ENCODE results near the gene CACNA1C.

The CACNA1C gene

DNA sequence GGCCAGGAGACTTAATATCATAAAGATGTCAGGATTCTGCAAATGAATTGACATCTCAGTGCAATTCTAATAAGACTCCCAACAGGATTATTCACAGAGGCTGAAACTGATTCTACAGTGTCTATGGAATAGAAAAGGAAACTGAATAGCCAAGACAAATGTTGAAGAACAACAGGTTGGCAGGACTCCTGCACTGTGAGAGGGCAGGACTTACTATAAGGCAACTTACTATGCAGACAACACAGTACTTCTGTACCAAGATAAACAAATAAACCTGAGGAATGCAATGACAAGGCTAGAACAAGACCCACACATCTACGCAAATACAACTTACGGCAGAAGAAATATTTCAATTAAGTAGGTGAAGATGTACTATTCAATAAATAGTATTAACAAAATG lies 609.7 kb downstream of the CACNA1C start:
- H3K27ac ChIP-seq (ENCODE audit: poor library complexity, severe bottlenecking): no peak overlapping the region
- ATAC-seq (ENCODE audit: low read depth): no peak
- no peaks in the 10 kb centered on the region for H3K36me3 ChIP-seq (ENCODE audit: low read depth)
- H3K27me3 ChIP-seq (ENCODE audit: insufficient read depth, poor library complexity, severe bottlenecking): peaks cover 43% of the 10 kb centered on the region
- DNase-seq (ENCODE audit: low spot score): no peak
- H3K4me1 ChIP-seq (ENCODE audit: insufficient read depth, poor library complexity, severe bottlenecking): no peaks in the 10 kb centered on the region
- H3K9me3 ChIP-seq (ENCODE audit: severe bottlenecking): no peaks in the 10 kb centered on the region
- no peak overlapping the region for H3K4me3 ChIP-seq (ENCODE audit: severe bottlenecking)
- TF ChIP-seq, protein P1, sequence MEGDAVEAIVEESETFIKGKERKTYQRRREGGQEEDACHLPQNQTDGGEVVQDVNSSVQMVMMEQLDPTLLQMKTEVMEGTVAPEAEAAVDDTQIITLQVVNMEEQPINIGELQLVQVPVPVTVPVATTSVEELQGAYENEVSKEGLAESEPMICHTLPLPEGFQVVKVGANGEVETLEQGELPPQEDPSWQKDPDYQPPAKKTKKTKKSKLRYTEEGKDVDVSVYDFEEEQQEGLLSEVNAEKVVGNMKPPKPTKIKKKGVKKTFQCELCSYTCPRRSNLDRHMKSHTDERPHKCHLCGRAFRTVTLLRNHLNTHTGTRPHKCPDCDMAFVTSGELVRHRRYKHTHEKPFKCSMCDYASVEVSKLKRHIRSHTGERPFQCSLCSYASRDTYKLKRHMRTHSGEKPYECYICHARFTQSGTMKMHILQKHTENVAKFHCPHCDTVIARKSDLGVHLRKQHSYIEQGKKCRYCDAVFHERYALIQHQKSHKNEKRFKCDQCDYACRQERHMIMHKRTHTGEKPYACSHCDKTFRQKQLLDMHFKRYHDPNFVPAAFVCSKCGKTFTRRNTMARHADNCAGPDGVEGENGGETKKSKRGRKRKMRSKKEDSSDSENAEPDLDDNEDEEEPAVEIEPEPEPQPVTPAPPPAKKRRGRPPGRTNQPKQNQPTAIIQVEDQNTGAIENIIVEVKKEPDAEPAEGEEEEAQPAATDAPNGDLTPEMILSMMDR (IDR thresholded peaks at IDR 0.05; ENCODE audit: poor library complexity, severe bottlenecking): no peak

- TF ChIP-seq, protein P1 (IDR thresholded peaks at IDR 0.05; ENCODE audit: poor library complexity, severe bottlenecking): no peak
- no peaks in the 10 kb centered on the region for H3K36me3 ChIP-seq (ENCODE audit: low read depth)
- ATAC-seq (ENCODE audit: low read depth) (no peak), DNase-seq (ENCODE audit: low spot score) (no peak)
- no peak overlapping the region for H3K27ac ChIP-seq (ENCODE audit: poor library complexity, severe bottlenecking)
- peaks cover 55% of the 10 kb centered on the region for H3K27me3 ChIP-seq (ENCODE audit: insufficient read depth, poor library complexity, severe bottlenecking)
- no peak overlapping the region for H3K4me3 ChIP-seq (ENCODE audit: severe bottlenecking)
- no peaks in the 10 kb centered on the region for H3K9me3 ChIP-seq (ENCODE audit: severe bottlenecking)
- no peaks in the 10 kb centered on the region for H3K4me1 ChIP-seq (ENCODE audit: insufficient read depth, poor library complexity, severe bottlenecking)
Measured at GRCh38 chr12:2664721-2665577, 612.2 kb downstream of the CACNA1C start.

DNA sequence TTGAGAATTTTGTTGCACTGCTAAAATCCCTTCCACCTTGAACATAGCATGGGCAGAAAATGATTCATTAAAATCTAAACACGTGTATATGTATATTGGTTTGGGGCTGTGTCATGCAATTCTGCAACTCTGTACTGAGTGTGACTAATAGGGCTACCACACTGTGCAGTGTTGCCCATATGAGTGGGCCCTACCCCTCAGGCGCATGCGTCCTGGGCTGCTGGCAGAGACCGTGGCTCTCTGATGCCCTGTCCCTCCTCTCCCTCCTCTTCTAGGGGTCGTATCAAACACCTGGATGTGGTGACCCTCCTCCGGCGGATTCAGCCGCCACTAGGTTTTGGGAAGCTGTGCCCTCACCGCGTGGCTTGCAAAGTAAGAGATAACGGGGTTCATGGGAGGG lies 613.6 kb downstream of the CACNA1C start:
- no peak for DNase-seq (ENCODE audit: low spot score)
- TF ChIP-seq, protein P1 (IDR thresholded peaks at IDR 0.05; ENCODE audit: poor library complexity, severe bottlenecking): no peak
- ATAC-seq (ENCODE audit: low read depth): peak; percentile 53; the same call in 2 of the 3 replicates
- no peaks in the 10 kb centered on the region for H3K36me3 ChIP-seq (ENCODE audit: low read depth)
- H3K4me1 ChIP-seq (ENCODE audit: insufficient read depth, poor library complexity, severe bottlenecking): no peaks in the 10 kb centered on the region
- no peak overlapping the region for H3K4me3 ChIP-seq (ENCODE audit: severe bottlenecking)
- H3K27me3 ChIP-seq (ENCODE audit: insufficient read depth, poor library complexity, severe bottlenecking): peaks cover 64% of the 10 kb centered on the region
- no peak overlapping the region for H3K27ac ChIP-seq (ENCODE audit: poor library complexity, severe bottlenecking)
- H3K9me3 ChIP-seq (ENCODE audit: severe bottlenecking): no peaks in the 10 kb centered on the region

DNA sequence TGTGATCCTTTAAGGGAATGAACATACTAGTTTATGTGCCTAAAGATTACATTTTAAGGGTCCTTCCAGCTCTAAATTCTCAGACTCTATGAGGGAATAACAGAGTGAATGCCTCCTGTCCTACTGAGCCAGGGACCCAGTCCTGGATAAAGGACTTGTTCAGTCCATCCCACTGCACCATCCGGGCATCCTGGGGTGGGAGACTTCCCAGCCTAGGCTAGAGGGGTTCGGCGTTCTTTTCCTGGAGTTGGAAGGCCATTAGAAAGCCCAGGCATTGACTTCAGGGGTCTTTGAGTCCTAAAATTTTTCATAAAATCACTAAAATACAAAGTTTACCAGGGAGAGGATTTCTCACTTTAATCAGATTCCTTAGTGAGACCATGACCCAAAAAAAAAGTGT lies 614.1 kb downstream of the CACNA1C start:
- Histone ChIP-seq H3K9me3 (ENCODE audit: severe bottlenecking) (no peaks in the 10 kb centered on the region), H3K4me1 (ENCODE audit: insufficient read depth, poor library complexity, severe bottlenecking) (no peaks in the 10 kb centered on the region), H3K27ac (ENCODE audit: poor library complexity, severe bottlenecking) (no peak overlapping the region), H3K27me3 (ENCODE audit: insufficient read depth, poor library complexity, severe bottlenecking) (peaks cover 65% of the 10 kb centered on the region), H3K36me3 (ENCODE audit: low read depth) (no peaks in the 10 kb centered on the region), H3K4me3 (ENCODE audit: severe bottlenecking) (no peak overlapping the region)
- TF ChIP-seq, protein P1 (IDR thresholded peaks at IDR 0.05; ENCODE audit: poor library complexity, severe bottlenecking): no peak
- no peak for DNase-seq (ENCODE audit: low spot score)
- no peak for ATAC-seq (ENCODE audit: low read depth)

Measured in RWPE2 (cell line).